Measurements from ENCODE around the gene BDH1. TPM values are rescaled to one million over a fixed set of nuclear protein-coding genes. Genes with fewer than 3 reads are reported as not detected.

BDH1 gene
- total and polyA plus RNA-seq, 2 of the 8 experiments (the other 6 are each of a cell fraction or from before 2014, with no cell fraction given) = 27.2 to 28.1 TPM

GRCh38 chr3:197501879-197502620 lies 53.7 kb downstream of the BDH1 start (continued):
- TF ChIP-seq CHD7 (IDR thresholded peaks at IDR 0.05; ENCODE audit: insufficient replicate concordance, low read length) = no peak
- TF ChIP-seq CEBPB (IDR thresholded peaks at IDR 0.05; ENCODE audit: low read depth, low read length) = no peak
- TF ChIP-seq SAP30 (IDR thresholded peaks at IDR 0.05; ENCODE audit: insufficient read depth, insufficient replicate concordance, low read length) = no peak
- TF ChIP-seq SUZ12 (IDR thresholded peaks at IDR 0.05; ENCODE audit: low read length) = no peak
- TF ChIP-seq RAD21 (IDR thresholded peaks at IDR 0.05 in 1 of 2, conservative IDR thresholded peaks at IDR 0.05 in 1 of 2; ENCODE audit: low read depth in 2 of 2, low read length in 2 of 2) = peak; percentile 96 to 97
- no peak for TF ChIP-seq YY1 (IDR thresholded peaks at IDR 0.05; ENCODE audit: low read depth, low read length)
- no peak for TF ChIP-seq EZH2 (IDR thresholded peaks at IDR 0.05; ENCODE audit: low read depth, low read length, severe bottlenecking)
- no peak for TF ChIP-seq TCF12 (IDR thresholded peaks at IDR 0.05; ENCODE audit: low read depth, low read length)
- TF ChIP-seq NRF1 (IDR thresholded peaks at IDR 0.05; ENCODE audit: low read depth, low read length) = no peak
- TF ChIP-seq PHF8 (conservative IDR thresholded peaks at IDR 0.05; ENCODE audit: low read depth, low read length) = 0 out of 2 replicates have a peak, but pooled peaks have one; percentile 3
